ENCODE data around the gene LMO1.

Gene LMO1

DNA sequence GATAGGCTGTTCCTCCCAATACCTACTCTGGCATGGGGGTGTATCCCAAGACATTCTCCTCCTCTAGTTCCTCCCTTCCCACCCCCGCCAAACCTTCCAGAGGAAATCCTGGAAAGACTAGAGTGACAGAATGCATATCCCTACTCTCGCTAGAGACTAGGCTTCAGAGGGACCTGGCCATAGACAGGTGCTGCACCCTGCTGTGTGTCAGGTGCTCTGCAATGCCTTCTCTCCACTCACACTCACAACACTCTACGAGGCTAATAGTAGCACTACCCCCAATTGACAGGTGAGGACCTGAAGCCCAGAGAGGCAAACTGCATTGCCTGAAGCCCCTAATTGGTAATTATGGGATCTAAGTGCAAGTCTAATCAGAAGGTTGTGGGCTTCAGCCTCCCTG is 46.2 kb upstream of the LMO1 start:
- no peak overlapping the region for H3K4me2 ChIP-seq (ENCODE audit: low read length)
- no peak overlapping the region for H2BK5ac ChIP-seq (ENCODE audit: low read depth, low read length, poor library complexity)
- no peaks in the 10 kb centered on the region for H3K4me1 ChIP-seq (ENCODE audit: control insufficient read depth in 1 of 2, insufficient read depth in 2 of 2, low read length in 2 of 2)
- WGBS (ENCODE audit: extremely low coverage, insufficient coverage, insufficient read length) = no CpG with 5 or more reads among the region's 3 CpGs
- H2BK12ac ChIP-seq (ENCODE audit: low read length) = no peak overlapping the region
- no peaks in the 10 kb centered on the region for H3K79me1 ChIP-seq (ENCODE audit: low read length)
- no peak overlapping the region for H3K9ac ChIP-seq (ENCODE audit: low read length)
- H3K9me3 ChIP-seq (ENCODE audit: insufficient read depth, low read depth, low read length) = no peaks in the 10 kb centered on the region
- H4K12ac ChIP-seq (ENCODE audit: low read depth, low read length) = no peak overlapping the region
- H3K18ac ChIP-seq (ENCODE audit: low read length) = no peak overlapping the region
- H4K91ac ChIP-seq (ENCODE audit: low read depth, low read length) = no peak overlapping the region
- H3K14ac ChIP-seq (ENCODE audit: low read length) = no peak overlapping the region
- no peaks in the 10 kb centered on the region for H3K79me2 ChIP-seq (ENCODE audit: control insufficient read depth, insufficient read depth, low read length, poor library complexity)
- no peak overlapping the region for H2AK5ac ChIP-seq (ENCODE audit: low read length)
- H2AFZ ChIP-seq (ENCODE audit: insufficient read depth, low read length, poor library complexity) = no peak overlapping the region
- no peaks in the 10 kb centered on the region for H3K27me3 ChIP-seq (ENCODE audit: insufficient read depth, low read length)
- no peak overlapping the region for H3K27ac ChIP-seq (ENCODE audit: low read depth, low read length)
- H2BK120ac ChIP-seq (ENCODE audit: insufficient read depth, low read length, poor library complexity) = no peak overlapping the region
- no peak overlapping the region for H4K8ac ChIP-seq (ENCODE audit: low read depth, low read length)
- no peaks in the 10 kb centered on the region for H3K36me3 ChIP-seq (ENCODE audit: control insufficient read depth in 1 of 2, insufficient read depth in 2 of 2, low read length in 2 of 2)
- H3K4ac ChIP-seq (ENCODE audit: low read depth, low read length) = no peak overlapping the region
- H3K23ac ChIP-seq (ENCODE audit: low read length) = no peak overlapping the region
- no peak overlapping the region for H3K4me3 ChIP-seq (ENCODE audit: low read depth, low read length)
- DNase-seq = peak in 1 of 2 donors; percentile 10

DNA sequence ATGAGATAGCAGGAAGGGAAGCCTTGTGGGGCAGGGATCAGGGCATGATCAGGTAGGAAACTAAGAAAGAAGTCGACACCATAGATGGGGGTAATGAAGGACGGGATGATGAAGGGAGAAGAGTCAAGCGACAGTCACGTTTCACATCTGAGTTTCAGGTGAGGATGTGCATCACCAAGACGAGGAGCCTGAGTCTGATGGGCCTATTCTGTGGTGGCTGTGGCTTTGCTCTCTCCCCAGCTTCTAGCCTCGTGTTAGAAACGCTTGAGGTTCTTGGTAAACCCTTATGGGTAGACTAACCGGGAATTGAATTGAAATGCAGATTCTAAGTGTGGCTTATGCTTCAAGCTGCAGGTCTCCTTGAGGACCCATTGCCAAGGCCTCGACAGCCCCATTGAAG is 45.6 kb upstream of the LMO1 start:
- Histone ChIP-seq H2BK12ac (ENCODE audit: low read length) (no peak overlapping the region), H2AFZ (ENCODE audit: insufficient read depth, low read length, poor library complexity) (no peak overlapping the region), H3K79me2 (ENCODE audit: control insufficient read depth, insufficient read depth, low read length, poor library complexity) (no peaks in the 10 kb centered on the region), H3K18ac (ENCODE audit: low read length) (no peak overlapping the region), H4K8ac (ENCODE audit: low read depth, low read length) (no peak overlapping the region), H3K79me1 (ENCODE audit: low read length) (no peaks in the 10 kb centered on the region), H2BK120ac (ENCODE audit: insufficient read depth, low read length, poor library complexity) (no peak overlapping the region), H2BK5ac (ENCODE audit: low read depth, low read length, poor library complexity) (no peak overlapping the region), H3K23ac (ENCODE audit: low read length) (no peak overlapping the region), H3K9me3 (ENCODE audit: insufficient read depth, low read depth, low read length) (no peaks in the 10 kb centered on the region), H3K4me3 (ENCODE audit: low read depth, low read length) (no peak overlapping the region), H3K27ac (ENCODE audit: low read depth, low read length) (no peak overlapping the region), H3K4me1 (ENCODE audit: control insufficient read depth in 1 of 2, insufficient read depth in 2 of 2, low read length in 2 of 2) (no peaks in the 10 kb centered on the region), H4K12ac (ENCODE audit: low read depth, low read length) (no peak overlapping the region), H3K14ac (ENCODE audit: low read length) (no peak overlapping the region), H2AK5ac (ENCODE audit: low read length) (no peak overlapping the region), H3K4me2 (ENCODE audit: low read length) (no peak overlapping the region), H3K36me3 (ENCODE audit: control insufficient read depth in 1 of 2, insufficient read depth in 2 of 2, low read length in 2 of 2) (no peaks in the 10 kb centered on the region), H3K27me3 (ENCODE audit: insufficient read depth, low read length) (no peaks in the 10 kb centered on the region), H3K9ac (ENCODE audit: low read length) (no peak overlapping the region), H4K91ac (ENCODE audit: low read depth, low read length) (no peak overlapping the region), H3K4ac (ENCODE audit: low read depth, low read length) (no peak overlapping the region)
- no CpG with 5 or more reads among the region's 9 CpGs for WGBS (ENCODE audit: extremely low coverage, insufficient coverage, insufficient read length)
- DNase-seq = no peak

GRCh38 chr11:8307601-8308000 is 43.9 kb upstream of the LMO1 start:
- Histone ChIP-seq H2BK120ac (ENCODE audit: insufficient read depth, low read length, poor library complexity) (no peak overlapping the region), H3K9ac (ENCODE audit: low read length) (no peak overlapping the region), H3K14ac (ENCODE audit: low read length) (no peak overlapping the region), H3K4ac (ENCODE audit: low read depth, low read length) (no peak overlapping the region), H3K27me3 (ENCODE audit: insufficient read depth, low read length) (no peaks in the 10 kb centered on the region), H3K4me2 (ENCODE audit: low read length) (no peak overlapping the region), H3K79me1 (ENCODE audit: low read length) (no peaks in the 10 kb centered on the region), H4K8ac (ENCODE audit: low read depth, low read length) (no peak overlapping the region), H2BK12ac (ENCODE audit: low read length) (no peak overlapping the region), H4K91ac (ENCODE audit: low read depth, low read length) (no peak overlapping the region), H4K12ac (ENCODE audit: low read depth, low read length) (no peak overlapping the region), H2AFZ (ENCODE audit: insufficient read depth, low read length, poor library complexity) (no peak overlapping the region), H3K9me3 (ENCODE audit: insufficient read depth, low read depth, low read length) (no peaks in the 10 kb centered on the region), H3K18ac (ENCODE audit: low read length) (no peak overlapping the region), H3K23ac (ENCODE audit: low read length) (no peak overlapping the region), H2AK5ac (ENCODE audit: low read length) (no peak overlapping the region), H3K79me2 (ENCODE audit: control insufficient read depth, insufficient read depth, low read length, poor library complexity) (no peaks in the 10 kb centered on the region), H2BK5ac (ENCODE audit: low read depth, low read length, poor library complexity) (no peak overlapping the region), H3K27ac (ENCODE audit: low read depth, low read length) (no peak overlapping the region), H3K4me1 (ENCODE audit: control insufficient read depth in 1 of 2, insufficient read depth in 2 of 2, low read length in 2 of 2) (no peaks in the 10 kb centered on the region), H3K4me3 (ENCODE audit: low read depth, low read length) (no peak overlapping the region), H3K36me3 (ENCODE audit: control insufficient read depth in 1 of 2, insufficient read depth in 2 of 2, low read length in 2 of 2) (no peaks in the 10 kb centered on the region)
- no peak for DNase-seq
- WGBS (ENCODE audit: extremely low coverage, insufficient coverage, insufficient read length) = no CpG with 5 or more reads among the region's 8 CpGs

DNA sequence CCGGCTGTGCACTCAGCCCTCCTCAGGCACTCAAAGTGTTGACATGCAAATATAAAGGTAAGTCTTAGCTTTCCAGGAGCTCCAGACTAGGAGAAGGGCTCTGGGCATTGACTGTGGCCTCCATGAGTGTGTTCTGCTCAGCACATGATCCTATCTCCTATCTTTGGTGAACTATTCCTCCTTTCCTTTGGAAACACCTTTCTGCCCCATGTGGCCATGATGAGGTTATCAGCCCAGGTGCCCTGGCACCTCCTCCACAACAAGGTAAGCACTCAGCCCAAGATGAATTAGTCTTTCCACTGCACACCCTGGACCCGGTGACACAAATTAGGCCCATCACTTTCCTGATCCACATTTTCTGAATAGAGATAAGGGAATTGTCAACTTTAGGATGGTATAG is 37.9 kb upstream of the LMO1 start:
- Histone ChIP-seq H3K79me2 (ENCODE audit: control insufficient read depth, insufficient read depth, low read length, poor library complexity) (no peaks in the 10 kb centered on the region), H2BK5ac (ENCODE audit: low read depth, low read length, poor library complexity) (no peak overlapping the region), H3K79me1 (ENCODE audit: low read length) (no peaks in the 10 kb centered on the region), H4K12ac (ENCODE audit: low read depth, low read length) (no peak overlapping the region), H3K4me1 (ENCODE audit: control insufficient read depth in 1 of 2, insufficient read depth in 2 of 2, low read length in 2 of 2) (no peaks in the 10 kb centered on the region), H2BK120ac (ENCODE audit: insufficient read depth, low read length, poor library complexity) (no peak overlapping the region), H2AK5ac (ENCODE audit: low read length) (no peak overlapping the region), H4K91ac (ENCODE audit: low read depth, low read length) (no peak overlapping the region), H3K18ac (ENCODE audit: low read length) (no peak overlapping the region), H2AFZ (ENCODE audit: insufficient read depth, low read length, poor library complexity) (no peak overlapping the region), H3K27ac (ENCODE audit: low read depth, low read length) (no peak overlapping the region), H2BK12ac (ENCODE audit: low read length) (no peak overlapping the region), H4K8ac (ENCODE audit: low read depth, low read length) (no peak overlapping the region), H3K4ac (ENCODE audit: low read depth, low read length) (no peak overlapping the region), H3K36me3 (ENCODE audit: control insufficient read depth in 1 of 2, insufficient read depth in 2 of 2, low read length in 2 of 2) (no peaks in the 10 kb centered on the region), H3K9me3 (ENCODE audit: insufficient read depth, low read depth, low read length) (no peaks in the 10 kb centered on the region), H3K23ac (ENCODE audit: low read length) (no peak overlapping the region), H3K4me3 (ENCODE audit: low read depth, low read length) (no peak overlapping the region), H3K9ac (ENCODE audit: low read length) (no peak overlapping the region), H3K27me3 (ENCODE audit: insufficient read depth, low read length) (no peaks in the 10 kb centered on the region), H3K4me2 (ENCODE audit: low read length) (no peak overlapping the region), H3K14ac (ENCODE audit: low read length) (no peak overlapping the region)
- no CpG with 5 or more reads among the region's 2 CpGs for WGBS (ENCODE audit: extremely low coverage, insufficient coverage, insufficient read length)
- no peak for DNase-seq

Data from trophoblast cell (in vitro differentiated cells and primary cell).